ENCODE results near the gene AFAP1. TPM values are rescaled to one million over a fixed set of nuclear protein-coding genes. Genes with fewer than 3 reads are reported as not detected.

The AFAP1 gene
- total RNA-seq, 1 experiment from 2014 or later: 23.6 TPM

GRCh38 chr4:7788193-7788592 lies 151.5 kb downstream of the AFAP1 start (continued):
- TF ChIP-seq AR (CRISPR knock-in tag; IDR thresholded peaks at IDR 0.05) (no peak), SP1 (CRISPR knock-in tag; conservative IDR thresholded peaks at IDR 0.05) (no peak), ETV6 (CRISPR knock-in tag; IDR thresholded peaks at IDR 0.05) (no peak), FOXK1 (CRISPR knock-in tag; IDR thresholded peaks at IDR 0.05) (no peak), CBFB (CRISPR knock-in tag; IDR thresholded peaks at IDR 0.05; ENCODE audit: low read depth) (no peak), FOXP1 (CRISPR knock-in tag; IDR thresholded peaks at IDR 0.05; ENCODE audit: borderline replicate concordance) (no peak), RORB (CRISPR knock-in tag; IDR thresholded peaks at IDR 0.05) (no peak)

- no peak; the same call in 1 of the 2 replicates for ATAC-seq
- Mint-ChIP-seq H3K27me3 (ENCODE audit: low read depth) (no peaks in the 10 kb centered on the region; the same call in 1 of the 2 replicates), H3K27ac (no peak overlapping the region), H3K4me3 (no peak overlapping the region), H3K4me1 (no peaks in the 10 kb centered on the region), H3K9me3 (no peaks in the 10 kb centered on the region), H3K36me3 (peaks cover 9% of the 10 kb centered on the region; the same call in 1 of the 2 replicates)
- ChIA-PET CTCF (no interaction called here), POLR2A (no interaction called here)
- TF ChIP-seq ZNF396 (CRISPR knock-in tag; IDR thresholded peaks at IDR 0.05; ENCODE audit: borderline replicate concordance) (no peak), FOXP1 (CRISPR knock-in tag; IDR thresholded peaks at IDR 0.05; ENCODE audit: borderline replicate concordance) (no peak), FOXK1 (CRISPR knock-in tag; IDR thresholded peaks at IDR 0.05) (no peak), TCF7 (CRISPR knock-in tag; IDR thresholded peaks at IDR 0.05; ENCODE audit: low read depth) (no peak), ARID4B (CRISPR knock-in tag; IDR thresholded peaks at IDR 0.05; ENCODE audit: borderline replicate concordance) (no peak), FOXJ3 (CRISPR knock-in tag; IDR thresholded peaks at IDR 0.05; ENCODE audit: borderline replicate concordance) (no peak), USF2 (CRISPR knock-in tag; IDR thresholded peaks at IDR 0.05) (no peak), MLX (CRISPR knock-in tag; IDR thresholded peaks at IDR 0.05) (no peak), ELF4 (CRISPR knock-in tag; IDR thresholded peaks at IDR 0.05; ENCODE audit: low read depth) (no peak), GTF2I (CRISPR knock-in tag; conservative IDR thresholded peaks at IDR 0.05) (no peak), ATF1 (CRISPR knock-in tag; IDR thresholded peaks at IDR 0.05) (no peak), HMGA2 (CRISPR knock-in tag; IDR thresholded peaks at IDR 0.05) (no peak), ETV6 (CRISPR knock-in tag; IDR thresholded peaks at IDR 0.05) (no peak), ZNF671 (CRISPR knock-in tag; IDR thresholded peaks at IDR 0.05) (no peak), CREB1 (CRISPR knock-in tag; IDR thresholded peaks at IDR 0.05) (no peak), TEAD1 (CRISPR knock-in tag; IDR thresholded peaks at IDR 0.05) (no peak), CTCF (IDR thresholded peaks at IDR 0.05) (no peak), TEAD4 (CRISPR knock-in tag; IDR thresholded peaks at IDR 0.05) (no peak), RORB (CRISPR knock-in tag; IDR thresholded peaks at IDR 0.05) (no peak)
- DNase-seq (ENCODE audit: low spot score): no peak
These were observed 151.9 kb downstream of the AFAP1 start for GRCh38 chr4:7787681-7788141.
